Anterior cingulate cortex (tissue), 58 donors: ENCODE data around the gene CGB8.

ENCODE experiments used
- DNase-seq, 58 donors: peaks; one replicate each; lab custom pipeline; 2025; lab: John Stamatoyannopoulos, UW

CGB8 gene

GRCh38 chr19:49014123-49014869 lies 34.6 kb downstream of the CGB8 start:
- DNase-seq = no peak

GRCh38 chr19:49011194-49011593 lies 37.7 kb downstream of the CGB8 start:
- no peak for DNase-seq

- no peak for DNase-seq
Observed at GRCh38 chr19:49010453-49010852, 38.5 kb downstream of the CGB8 start.

GRCh38 chr19:49009828-49010227 lies 39.1 kb downstream of the CGB8 start:
- DNase-seq = no peak

- no peak for DNase-seq
Observed at GRCh38 chr19:49006905-49007304, 42.0 kb downstream of the CGB8 start.

- DNase-seq = no peak
Observed at GRCh38 chr19:49004964-49005614, 43.8 kb downstream of the CGB8 start.

- DNase-seq = no peak
Observed at GRCh38 chr19:49004133-49004532, 44.8 kb downstream of the CGB8 start.

- peak in 14 of 58 donors; percentile 2 to 41 (median 12) for DNase-seq
Observed at GRCh38 chr19:48999481-49000325, 49.2 kb downstream of the CGB8 start.

GRCh38 chr19:48997972-48998371 lies 50.9 kb downstream of the CGB8 start:
- DNase-seq = no peak
